Lung (tissue), 12 donors: ENCODE results near the gene WWTR1. TPM values are rescaled to one million over a fixed set of nuclear protein-coding genes. Genes with fewer than 3 reads are reported as not detected.

Experiments
- ATAC-seq: fragments of 200-7000 bp; cut with Tn5 transposase; one replicate; pipeline ENCODE4 v1.9.1; 2020; ENCODE audit warnings: moderate number of reproducible peaks; ENCODE audit not compliant: insufficient read depth, low FRiP score
- DNase-seq, 3 donors: peaks; one replicate each; pipeline ENCODE4 v3.0.0-alpha.2; 2013 to 2017
- H3K27ac ChIP-seq, 2 donors: one replicate each; pipeline ENCODE4 v1.5.1; 2013; ENCODE audit warnings: mild to moderate bottlenecking in 2 of 2, moderate library complexity in 2 of 2, control low read depth in 1 of 2, inconsistent platforms in 1 of 2, low read depth in 1 of 2, low read length in 1 of 2
- H3K27me3 ChIP-seq, 3 donors: one replicate each; pipeline ENCODE4 v1.5.1; 2013; ENCODE audit warnings: low read length in 2 of 3; ENCODE audit not compliant: control insufficient read depth in 3 of 3, insufficient read depth in 3 of 3
- H3K36me3 ChIP-seq, 4 donors: one replicate each; pipeline ENCODE4 v1.5.1; 2013; ENCODE audit warnings: low read length in 4 of 4, mild to moderate bottlenecking in 1 of 4, moderate library complexity in 1 of 4; ENCODE audit not compliant: control insufficient read depth in 4 of 4, insufficient read depth in 4 of 4
- H3K4me1 ChIP-seq, 5 donors: one replicate each; pipeline ENCODE4 v1.5.1; 2013; ENCODE audit warnings: low read length in 5 of 5, mild to moderate bottlenecking in 2 of 5, moderate library complexity in 1 of 5; ENCODE audit not compliant: control insufficient read depth in 5 of 5, insufficient read depth in 5 of 5
- H3K4me3 ChIP-seq: one replicate; pipeline ENCODE4 v1.5.1; 2013; ENCODE audit warnings: mild to moderate bottlenecking, control low read depth, moderate library complexity
- H3K9ac ChIP-seq, 2 donors: one replicate each; pipeline ENCODE4 v1.5.1; 2013; ENCODE audit warnings: low read length in 2 of 2, control low read depth in 1 of 2; ENCODE audit not compliant: insufficient read depth in 1 of 2
- H3K9me3 ChIP-seq, 4 donors: one replicate each; pipeline ENCODE4 v1.5.1; 2013; ENCODE audit warnings: low read length in 3 of 4, mild to moderate bottlenecking in 1 of 4, moderate library complexity in 1 of 4; ENCODE audit not compliant: control insufficient read depth in 4 of 4, insufficient read depth in 3 of 4
- WGBS, 2 donors: extraction: QIAGEN DNeasy Blood & Tissue Kit; methylation state at CpG; one replicate each; pipeline ENCODE4 v1.1.7; 2013; 5-methylcytosine and 5-hydroxymethylcytosine counted together
- polyA plus RNA-seq, 2 donors: library from polyadenylated mRNA; stranded (reverse); fragments of 200-250 nt; gene quantifications; one replicate each; pipeline ENCODE4 v1.2.1, GENCODE V29; 2013
- total RNA-seq, 2 donors: library from RNA; depleted of rRNA in 1 of 2; stranded (reverse); fragments of >200 nt in 1 of 2; gene quantifications; one replicate each; pipeline ENCODE4 v1.2.1, GENCODE V29; 2014 to 2021
- TF ChIP-seq, protein P1 (sequence below): IDR thresholded peaks from 2 replicates; pipeline ENCODE4 v1.5.1; 2012; ENCODE audit warnings: mild to moderate bottlenecking; ENCODE audit errors: control extremely low read depth, extremely low read depth
- donor health status: control.
- donor health status: control.
- donor health status: Bipolar disorder and iron deficiency.
- donor health status: healthy.
- donor health status: DM: yes; HTN: yes; CAD: no.

WWTR1 gene
- total and polyA plus RNA-seq, 4 donors = 29.3 to 186 (median 63.4) TPM

DNA sequence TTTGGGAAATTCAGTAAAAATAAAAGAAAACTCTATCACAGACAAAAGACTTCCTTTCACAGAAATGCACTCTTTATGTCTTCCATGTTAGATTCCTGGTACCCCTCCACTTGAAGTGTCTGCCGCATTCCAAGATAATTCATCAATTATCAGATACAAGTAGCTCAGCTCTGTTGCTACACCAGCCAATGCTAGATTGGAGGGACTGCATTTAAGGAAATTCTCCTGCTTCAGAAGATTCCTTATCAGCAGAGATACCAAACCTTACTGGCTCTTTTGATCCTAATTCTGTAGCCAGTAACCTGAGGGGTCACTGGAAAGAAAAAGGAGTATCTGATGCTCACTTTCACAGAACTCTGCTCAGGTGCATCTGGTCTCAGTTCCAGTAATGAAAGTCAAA lies 119.5 kb downstream of the WWTR1 start:
- H3K36me3 ChIP-seq = peaks cover 5 to 16% (median 11%) of the 10 kb centered on the region in 4 donors
- no peak overlapping the region for H3K27ac ChIP-seq
- no peak overlapping the region for H3K4me3 ChIP-seq
- H3K4me1 ChIP-seq = peaks cover 6 to 29% (median 22%) of the 10 kb centered on the region in 5 donors
- ATAC-seq (no peak), DNase-seq (no peak)
- TF ChIP-seq, protein P1, sequence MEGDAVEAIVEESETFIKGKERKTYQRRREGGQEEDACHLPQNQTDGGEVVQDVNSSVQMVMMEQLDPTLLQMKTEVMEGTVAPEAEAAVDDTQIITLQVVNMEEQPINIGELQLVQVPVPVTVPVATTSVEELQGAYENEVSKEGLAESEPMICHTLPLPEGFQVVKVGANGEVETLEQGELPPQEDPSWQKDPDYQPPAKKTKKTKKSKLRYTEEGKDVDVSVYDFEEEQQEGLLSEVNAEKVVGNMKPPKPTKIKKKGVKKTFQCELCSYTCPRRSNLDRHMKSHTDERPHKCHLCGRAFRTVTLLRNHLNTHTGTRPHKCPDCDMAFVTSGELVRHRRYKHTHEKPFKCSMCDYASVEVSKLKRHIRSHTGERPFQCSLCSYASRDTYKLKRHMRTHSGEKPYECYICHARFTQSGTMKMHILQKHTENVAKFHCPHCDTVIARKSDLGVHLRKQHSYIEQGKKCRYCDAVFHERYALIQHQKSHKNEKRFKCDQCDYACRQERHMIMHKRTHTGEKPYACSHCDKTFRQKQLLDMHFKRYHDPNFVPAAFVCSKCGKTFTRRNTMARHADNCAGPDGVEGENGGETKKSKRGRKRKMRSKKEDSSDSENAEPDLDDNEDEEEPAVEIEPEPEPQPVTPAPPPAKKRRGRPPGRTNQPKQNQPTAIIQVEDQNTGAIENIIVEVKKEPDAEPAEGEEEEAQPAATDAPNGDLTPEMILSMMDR = no peak
- H3K9me3 ChIP-seq = no peaks in the 10 kb centered on the region
- no peaks in the 10 kb centered on the region for H3K27me3 ChIP-seq
- WGBS, 2 donors = 94 to 96% methylated on average over 1 of the region's 1 CpG
- no peak overlapping the region for H3K9ac ChIP-seq

DNA sequence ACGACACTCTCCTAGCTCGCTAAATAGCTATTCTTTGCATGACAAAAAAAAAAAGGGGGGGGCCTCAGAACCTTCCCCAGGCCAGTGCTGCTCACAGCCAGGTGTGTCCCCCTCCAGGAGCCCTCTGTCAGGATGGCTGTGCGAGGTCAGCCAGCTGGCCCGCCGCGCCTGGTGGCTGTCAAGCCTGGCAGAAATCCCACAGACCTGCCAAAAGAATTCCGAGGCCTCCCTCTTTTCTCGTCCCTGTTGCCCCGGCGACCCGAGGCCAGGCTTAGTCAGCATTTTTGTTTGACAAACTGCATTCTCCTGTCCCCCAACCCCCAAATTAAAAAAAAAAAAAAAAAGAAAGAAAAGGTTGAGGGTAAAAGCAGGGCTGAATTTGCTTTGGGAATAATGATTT lies 121.4 kb downstream of the WWTR1 start:
- TF ChIP-seq, protein P1 = no peak
- no peaks in the 10 kb centered on the region for H3K27me3 ChIP-seq
- peaks cover 9 to 34% (median 22%) of the 10 kb centered on the region in 5 donors for H3K4me1 ChIP-seq
- H3K4me3 ChIP-seq = no peak overlapping the region
- H3K36me3 ChIP-seq = peaks cover 0 to 8% (median 3%) of the 10 kb centered on the region in 4 donors
- no peak overlapping the region for H3K9ac ChIP-seq
- peak overlapping the region in 1 of 2 donors; percentile 32 for H3K27ac ChIP-seq
- H3K9me3 ChIP-seq = no peaks in the 10 kb centered on the region
- 34 to 69% methylated on average over 11 of the region's 11 CpGs for WGBS, 2 donors
- DNase-seq (peak; percentile 74 to 86 (median 84)), ATAC-seq (peak; percentile 35)

DNA sequence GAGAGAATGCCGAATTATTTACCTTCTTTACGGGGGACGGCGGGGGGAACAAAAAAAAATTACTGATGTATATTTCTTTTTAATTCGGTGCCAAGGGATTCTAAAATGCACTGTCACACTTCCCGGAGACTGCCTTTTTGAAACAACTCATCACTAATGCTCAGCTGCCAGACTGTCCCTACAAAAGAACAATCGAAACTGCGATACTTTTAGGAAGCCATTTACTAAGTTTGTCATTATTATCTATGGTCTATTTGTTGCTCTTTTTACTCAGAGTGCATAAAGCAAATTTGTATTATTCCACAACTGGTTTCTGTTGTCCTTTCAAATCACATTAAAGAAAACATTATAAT lies 122.5 kb downstream of the WWTR1 start:
- Histone ChIP-seq H3K9me3 (no peaks in the 10 kb centered on the region), H3K9ac (peak overlapping the region in 1 of 2 donors; percentile 38), H3K4me3 (no peak overlapping the region), H3K27me3 (no peaks in the 10 kb centered on the region), H3K36me3 (peaks cover 0 to 4% (median 1%) of the 10 kb centered on the region in 4 donors), H3K27ac (no peak overlapping the region), H3K4me1 (peaks cover 9 to 34% (median 22%) of the 10 kb centered on the region in 5 donors)
- 37 to 60% methylated on average over 8 of the region's 8 CpGs for WGBS, 2 donors
- TF ChIP-seq, protein P1 = no peak
- ATAC-seq (no peak), DNase-seq (no peak)
